Stimulated activated naive CD8-positive, alpha-beta T cell treated with anti-CD3 and anti-CD28 coated beads, Interleukin-15, Interleukin-2, amounts not matched to agents 100 ng/mL and 50 ng/mL, for 24 hours (primary cell): ENCODE measurements around the gene BLACAT1.
"Not testable (repeated sequence)": the region's sequence is repeated elsewhere in the genome, so short reads cannot be mapped to it uniquely, and the experiment has no call there.

Experiments
- H3K27ac Mint-ChIP-seq: one replicate; pipeline ENCODE4 v1.8.0; 2021; ENCODE audit warnings: mild to moderate bottlenecking, mixed read lengths
- H3K27me3 Mint-ChIP-seq: one replicate; pipeline ENCODE4 v1.8.0; 2021; ENCODE audit warnings: mixed read lengths
- H3K36me3 Mint-ChIP-seq: one replicate; pipeline ENCODE4 v1.8.0; 2021; ENCODE audit warnings: low read depth, mixed read lengths
- H3K4me1 Mint-ChIP-seq: one replicate; pipeline ENCODE4 v1.8.0; 2021; ENCODE audit warnings: low read depth, mixed read lengths
- H3K4me3 Mint-ChIP-seq: one replicate; pipeline ENCODE4 v1.8.0; 2021; ENCODE audit warnings: mild to moderate bottlenecking, mixed read lengths
- H3K9me3 Mint-ChIP-seq: one replicate; pipeline ENCODE4 v1.8.0; 2021; ENCODE audit warnings: mixed read lengths

Gene BLACAT1

GRCh38 chr1:205429762-205430695 lies 25.8 kb downstream of the BLACAT1 start:
- Mint-ChIP-seq H3K27me3 (peaks cover 12% of the 10 kb centered on the region), H3K4me3 (peak overlapping the region; percentile 79), H3K36me3 (no peaks in the 10 kb centered on the region), H3K27ac (no peak overlapping the region), H3K9me3 (no peaks in the 10 kb centered on the region), H3K4me1 (peaks cover 13% of the 10 kb centered on the region)

- H3K4me3 Mint-ChIP-seq = no peak overlapping the region
- H3K9me3 Mint-ChIP-seq = no peaks in the 10 kb centered on the region
- H3K4me1 Mint-ChIP-seq = no peaks in the 10 kb centered on the region
- H3K36me3 Mint-ChIP-seq = no peaks in the 10 kb centered on the region
- peaks cover 33% of the 10 kb centered on the region for H3K27me3 Mint-ChIP-seq
- H3K27ac Mint-ChIP-seq = no peak overlapping the region
These were observed 30.8 kb downstream of the BLACAT1 start for GRCh38 chr1:205424901-205425600.

- no peak overlapping the region for H3K27ac Mint-ChIP-seq
- H3K9me3 Mint-ChIP-seq = no peaks in the 10 kb centered on the region
- H3K4me1 Mint-ChIP-seq = no peaks in the 10 kb centered on the region
- peaks cover 33% of the 10 kb centered on the region for H3K27me3 Mint-ChIP-seq
- H3K4me3 Mint-ChIP-seq = no peak overlapping the region
- H3K36me3 Mint-ChIP-seq = no peaks in the 10 kb centered on the region
These were observed 31.9 kb downstream of the BLACAT1 start for GRCh38 chr1:205423814-205424399.

GRCh38 chr1:205422993-205423642 lies 32.7 kb downstream of the BLACAT1 start:
- Mint-ChIP-seq H3K4me3 (no peak overlapping the region), H3K4me1 (no peaks in the 10 kb centered on the region), H3K36me3 (no peaks in the 10 kb centered on the region), H3K27ac (no peak overlapping the region), H3K27me3 (peaks cover 33% of the 10 kb centered on the region), H3K9me3 (no peaks in the 10 kb centered on the region)

- H3K4me1 Mint-ChIP-seq = no peaks in the 10 kb centered on the region
These were observed 34.0 kb downstream of the BLACAT1 start, which contains the start of gene LEMD1 for GRCh38 chr1:205421798-205422197. Gene LEMD1 (minus strand): TSS chr1:205422056. CDS start chr1:205420536, 1,520 bp downstream.

GRCh38 chr1:205420938-205421337 lies 34.9 kb downstream of the BLACAT1 start:
- peaks cover 26% of the 10 kb centered on the region for H3K27me3 Mint-ChIP-seq

More at GRCh38 chr1:205421798-205422197, 34.0 kb downstream of the BLACAT1 start, which contains the start of gene LEMD1:
- Mint-ChIP-seq H3K9me3 (no peaks in the 10 kb centered on the region), H3K27ac (no peak within 1 kb of the TSS), H3K27me3 (peaks cover 33% of the 10 kb centered on the region), H3K4me3 (no peak within 1 kb of the TSS), H3K36me3 (no peaks in the 10 kb centered on the region)

GRCh38 chr1:205417870-205418635 lies 37.8 kb downstream of the BLACAT1 start:
- Mint-ChIP-seq H3K36me3 (no peaks in the 10 kb centered on the region), H3K27ac (no peak overlapping the region), H3K27me3 (peaks cover 16% of the 10 kb centered on the region), H3K4me3 (no peak overlapping the region), H3K4me1 (no peaks in the 10 kb centered on the region), H3K9me3 (no peaks in the 10 kb centered on the region)

More at GRCh38 chr1:205420938-205421337, 34.9 kb downstream of the BLACAT1 start:
- H3K9me3 Mint-ChIP-seq = no peaks in the 10 kb centered on the region
- H3K36me3 Mint-ChIP-seq = no peaks in the 10 kb centered on the region
- H3K4me3 Mint-ChIP-seq = no peak overlapping the region
- no peak overlapping the region for H3K27ac Mint-ChIP-seq
- no peaks in the 10 kb centered on the region for H3K4me1 Mint-ChIP-seq

- Mint-ChIP-seq H3K4me1 (no peaks in the 10 kb centered on the region), H3K27me3 (peaks cover 8% of the 10 kb centered on the region), H3K9me3 (no peaks in the 10 kb centered on the region), H3K4me3 (no peak overlapping the region), H3K36me3 (no peaks in the 10 kb centered on the region), H3K27ac (no peak overlapping the region)
These were observed 39.5 kb downstream of the BLACAT1 start for GRCh38 chr1:205416322-205416721.

GRCh38 chr1:205410581-205411298 lies 45.1 kb downstream of the BLACAT1 start:
- peaks cover 5% of the 10 kb centered on the region for H3K4me1 Mint-ChIP-seq
- peaks cover 7% of the 10 kb centered on the region for H3K27me3 Mint-ChIP-seq
- no peak overlapping the region for H3K27ac Mint-ChIP-seq
- H3K36me3 Mint-ChIP-seq = no peaks in the 10 kb centered on the region
- no peak overlapping the region for H3K4me3 Mint-ChIP-seq
- H3K9me3 Mint-ChIP-seq = no peaks in the 10 kb centered on the region

GRCh38 chr1:205407970-205408369 lies 47.9 kb downstream of the BLACAT1 start:
- H3K4me3 Mint-ChIP-seq = no peak overlapping the region
- no peaks in the 10 kb centered on the region for H3K36me3 Mint-ChIP-seq
- peak overlapping the region; percentile 3 for H3K27ac Mint-ChIP-seq
- H3K4me1 Mint-ChIP-seq = peaks cover 5% of the 10 kb centered on the region
- H3K9me3 Mint-ChIP-seq = peaks cover 4% of the 10 kb centered on the region
- H3K27me3 Mint-ChIP-seq = peaks cover 3% of the 10 kb centered on the region

- H3K27me3 Mint-ChIP-seq, H3K4me3 Mint-ChIP-seq, H3K9me3 Mint-ChIP-seq, H3K4me1 Mint-ChIP-seq, H3K27ac Mint-ChIP-seq, H3K36me3 Mint-ChIP-seq: not testable (repeated sequence)
These were observed 49.6 kb downstream of the BLACAT1 start for GRCh38 chr1:205406252-205406651.
